HepG2 (cell line): Measurements from ENCODE around the gene SLC2A4. TPM values are rescaled to one million over a fixed set of nuclear protein-coding genes. Genes with fewer than 3 reads are reported as not detected.

Source experiments
- ATAC-seq: fragments of 200-7000 bp; cut with Tn5 transposase; 3 replicates; pipeline ENCODE4 v1.9.1; 2020; ENCODE audit warnings: mild to moderate bottlenecking, moderate library complexity
- BruUV-seq: library from RNA; stranded (reverse); fragments of 400-500 nt; replicated peaks from 2 replicates; lab custom pipeline; 2021; lab: Mats Ljungman, UMichigan
- CTCF ChIA-PET: fragments of 300-600 bp; formaldehyde crosslinking; extraction: SDS; loops from one replicate; lab custom pipeline; 2021; ENCODE audit warnings: low total read pairs, inconsistent platforms, low intra/inter-chr PET ratio; lab: Yijun Ruan, JAX
- POLR2A ChIA-PET: fragments of 350-600 bp; sonication (Branson Sonifier 250); formaldehyde crosslinking; loops from one replicate; lab custom pipeline; 2020; ENCODE audit warnings: antibody characterized with exemption, inconsistent platforms; lab: Yijun Ruan, JAX
- DNase-seq: peaks from one replicate; pipeline ENCODE4 v3.0.0-alpha.2; 2015; ENCODE audit warnings: low spot score
- FAIRE-seq: peaks from 3 replicates; lab custom pipeline; 2011; peaks lifted over from hg19 to GRCh38; lab: Jason Lieb, UNC
- H2AFZ ChIP-seq: one replicate; pipeline ENCODE4 v1.6.1; 2011; ENCODE audit warnings: low read length, inconsistent platforms
- H3K27ac ChIP-seq: fragments of 300-600 bp; 3 replicates; pipeline ENCODE4 v1.8.0; 2011; ENCODE audit warnings: mixed run types, mild to moderate bottlenecking, mixed read lengths, low read length, inconsistent platforms; ENCODE audit not compliant: insufficient read depth; ENCODE audit errors: extremely low read length
- H3K27me3 ChIP-seq, 2 experiments: fragments of 200-600 bp in 1 of 2; 2 replicates in 1 of 2; 3 replicates in 1 of 2; pipeline versions ENCODE4 v1.6.0 to v1.8.0; 2011; ENCODE audit warnings: low read length in 2 of 2, mild to moderate bottlenecking in 2 of 2, moderate library complexity in 2 of 2, inconsistent platforms in 1 of 2; ENCODE audit not compliant: insufficient read depth in 2 of 2, control insufficient read depth in 1 of 2
- H3K36me3 ChIP-seq, 2 experiments: fragments of 200-600 bp in 1 of 2; replicated peaks in 1 of 2; 2 replicates in 1 of 2; 3 replicates in 1 of 2; pipeline versions ENCODE4 v1.5.1 to v1.8.0; 2011; ENCODE audit warnings: low read length in 2 of 2, inconsistent platforms in 1 of 2; ENCODE audit not compliant: insufficient read depth in 2 of 2, control insufficient read depth in 1 of 2
- H3K4me1 ChIP-seq: 2 replicates; pipeline ENCODE4 v1.5.1; 2012; ENCODE audit warnings: low read length, inconsistent platforms; ENCODE audit not compliant: insufficient read depth
- H3K4me2 ChIP-seq: 2 replicates; pipeline ENCODE4 v1.6.0; 2011; ENCODE audit warnings: low read depth, low read length, inconsistent platforms
- H3K4me3 ChIP-seq, 3 experiments: fragments of 200-600 bp in 1 of 3; sonication (generic), shearing (Covaris generic) in 1 of 3; replicated peaks in 1 of 3; 2 replicates each; pipeline ENCODE4 v1.5.1; 2011 to 2016; ENCODE audit warnings: low read length in 3 of 3, inconsistent platforms in 2 of 3, low read depth in 2 of 3, mild to moderate bottlenecking in 2 of 3, control low read depth in 1 of 3, mixed read lengths in 1 of 3; ENCODE audit not compliant: insufficient read depth in 1 of 3
- H3K79me2 ChIP-seq: one replicate; pipeline ENCODE4 v1.6.1; 2011; ENCODE audit warnings: low read length, inconsistent platforms; ENCODE audit not compliant: insufficient read depth
- H3K9ac ChIP-seq: 2 replicates; pipeline ENCODE4 v1.6.0; 2011; ENCODE audit warnings: mild to moderate bottlenecking, low read depth, low read length, inconsistent platforms; ENCODE audit not compliant: insufficient read depth
- H3K9me3 ChIP-seq: 2 replicates; pipeline ENCODE4 v1.5.1; 2012; ENCODE audit warnings: mild to moderate bottlenecking, low read length
- H4K20me1 ChIP-seq: 2 replicates; pipeline ENCODE4 v1.6.0; 2011; ENCODE audit warnings: inconsistent platforms, mild to moderate bottlenecking, low read length, moderate library complexity; ENCODE audit not compliant: insufficient read depth
- ARNT2 ChIP-seq: sonication (generic); formaldehyde crosslinking; IDR thresholded peaks from 2 replicates; pipeline ENCODE4 v1.8.0; 2022; ENCODE audit warnings: mild to moderate bottlenecking, low read depth, missing genetic modification reagents, moderate library complexity
- ATF7-NPFF ChIP-seq: sonication (generic); formaldehyde crosslinking; IDR thresholded peaks from 2 replicates; pipeline ENCODE4 v1.8.1; 2023; ENCODE audit warnings: mild to moderate bottlenecking, low read depth, missing genetic modification reagents, moderate library complexity
- CAMTA2 ChIP-seq: sonication (generic); formaldehyde crosslinking; IDR thresholded peaks from 2 replicates; pipeline ENCODE4 v1.4.0; 2020; ENCODE audit warnings: mild to moderate bottlenecking, missing genetic modification reagents, borderline replicate concordance
- CBX2 ChIP-seq, 2 experiments: fragments of 200-600 bp in 1 of 2; sonication (generic); formaldehyde crosslinking in 1 of 2; IDR thresholded peaks; 2 replicates each; pipeline versions ENCODE4 v1.7.0 to v1.8.1; 2018 to 2022; ENCODE audit warnings: low read depth in 2 of 2, low read length in 1 of 2, mild to moderate bottlenecking in 1 of 2, missing genetic modification reagents in 1 of 2
- HNRNPUL1 ChIP-seq: fragments of 200-400 bp; formaldehyde crosslinking; IDR thresholded peaks from 2 replicates; pipeline ENCODE4 v1.6.1; 2017; ENCODE audit warnings: low read depth, mild to moderate bottlenecking, low read length, moderate library complexity
- KDM6A ChIP-seq: IDR thresholded peaks from 2 replicates; pipeline ENCODE4 v1.6.1; 2016; ENCODE audit warnings: low read depth
- PAX8 ChIP-seq: sonication (generic); formaldehyde crosslinking; IDR thresholded peaks from 2 replicates; pipeline ENCODE4 v1.8.0; 2022; ENCODE audit warnings: mild to moderate bottlenecking, missing genetic modification reagents, borderline replicate concordance
- SUZ12 ChIP-seq: fragments of 150-350 bp; IDR thresholded peaks from 2 replicates; pipeline ENCODE4 v1.6.1; 2014; ENCODE audit warnings: low read depth, low read length
- U2AF1 ChIP-seq: fragments of 200-400 bp; formaldehyde crosslinking; optimal IDR thresholded peaks from 2 replicates; pipeline ENCODE3; 2017; ENCODE audit warnings: mild to moderate bottlenecking, low read depth, low read length
- WIZ ChIP-seq: sonication (generic); formaldehyde crosslinking; IDR thresholded peaks from 2 replicates; pipeline ENCODE4 v1.5.1; 2020; ENCODE audit warnings: mild to moderate bottlenecking, missing genetic modification reagents
- ZNF263 ChIP-seq: sonication (generic); formaldehyde crosslinking; IDR thresholded peaks from 2 replicates; pipeline ENCODE4 v1.4.0; 2020; ENCODE audit warnings: missing genetic modification reagents
- ZNF414 ChIP-seq: sonication (generic); formaldehyde crosslinking; IDR thresholded peaks from 2 replicates; pipeline ENCODE4 v1.5.0; 2020; ENCODE audit warnings: missing genetic modification reagents
- ZNF75D ChIP-seq: sonication (generic); formaldehyde crosslinking; IDR thresholded peaks from 2 replicates; pipeline ENCODE4 v1.8.1; 2023; ENCODE audit warnings: missing genetic modification reagents, mild to moderate bottlenecking, borderline replicate concordance
- WGBS: methylation state at CpG from one replicate; pipeline ENCODE4 v1.1.6; 2017; ENCODE audit warnings: low lambda C conversion rate; 5-methylcytosine and 5-hydroxymethylcytosine counted together
- in situ Hi-C: cut with HindIII; loops from 2 replicates; pipeline ENCODE4 v1.10.0; 2017; ENCODE audit warnings: low pct_unique_long_range_greater_than_20kb; ENCODE audit not compliant: extremely low pct_ligation_motif_present
- intact Hi-C: fragments of 100-400 bp; cut with micrococcal nuclease; formaldehyde crosslinking; loops from one replicate; pipeline ENCODE4 v1.10.0; 2022; ENCODE audit not compliant: unreplicated experiment
- polyA plus RNA-seq, 8 experiments: library from polyadenylated mRNA; depleted of rRNA in 3 of 8; stranded (reverse) in 7 of 8; unstranded in 1 of 8; fragments of >200 nt; fragmentation: Illumina TruSeq in 4 of 8; extraction: Trizol in 4 of 8; gene quantifications; 2 replicates each; pipeline versions ENCODE4 v1.2.1 to v1.2.3, GENCODE V29; 2011 to 2016; ENCODE audit warnings: low read depth in 4 of 8, missing spikeins in 1 of 8, mixed read lengths in 1 of 8; ENCODE audit not compliant: insufficient read depth in 1 of 8
- total RNA-seq, 5 experiments: library from RNA; depleted of rRNA; stranded (reverse); fragments of >200 nt; fragmentation: Illumina TruSeq; extraction: Trizol; gene quantifications; 2 replicates each; pipeline ENCODE4 v1.2.3, GENCODE V29; 2016; ENCODE audit warnings: low read depth in 1 of 5

SLC2A4 gene
- total and polyA plus RNA-seq, 2 of the 13 experiments (the other 11 are each of a cell fraction or from before 2014, with no cell fraction given), result 4.9 to 5.8 TPM

DNA sequence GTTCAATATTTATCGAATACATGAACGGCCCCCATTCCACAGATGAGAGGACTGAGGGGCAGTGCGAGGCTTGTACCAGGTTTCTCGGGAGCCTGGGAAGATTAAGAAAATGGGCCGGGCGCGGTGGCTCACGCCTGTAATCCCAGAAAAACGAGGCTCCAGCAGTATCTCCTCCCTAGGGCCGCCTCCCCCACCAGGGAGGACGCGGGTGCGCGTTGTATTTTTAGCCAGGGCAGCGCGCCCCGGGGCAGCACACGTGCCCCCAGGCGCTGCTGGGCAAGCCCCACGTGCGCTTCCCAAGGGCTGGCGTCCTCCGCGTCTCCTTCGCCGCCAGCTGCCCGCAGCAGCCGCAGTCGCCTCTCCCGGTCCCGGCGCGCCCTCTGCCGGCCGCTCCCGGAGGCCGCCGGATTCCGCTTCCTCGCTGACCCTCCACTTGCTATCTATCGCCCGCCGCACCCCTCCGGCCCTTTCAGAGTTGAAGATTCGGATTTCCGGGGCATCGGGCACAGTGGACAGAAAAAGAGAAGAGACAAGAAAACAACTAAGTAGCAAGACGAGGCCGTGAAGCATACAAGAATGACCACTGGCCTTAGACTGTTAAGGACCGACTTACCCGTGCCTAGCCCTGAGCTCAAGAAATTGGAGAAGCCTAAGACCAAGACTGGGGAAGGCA is 14.8 kb downstream of the SLC2A4 start (continued):
- TF ChIP-seq CAMTA2 (no peak), ARNT2 (0 out of 2 replicates have a peak, but pooled peaks have one; percentile 33), ZNF414 (CRISPR knock-in tag) (no peak), ZNF75D (CRISPR knock-in tag) (no peak), ATF7-NPFF (CRISPR knock-in tag) (peak; percentile 65; the same call in 1 of the 2 replicates), ZNF263 (CRISPR knock-in tag) (peak; percentile 60), PAX8 (CRISPR knock-in tag) (no peak), HNRNPUL1 (no peak), WIZ (CRISPR knock-in tag) (peak; percentile 58; the same call in 1 of the 2 replicates), U2AF1 (no peak)

GRCh38 chr17:7304179-7304578 is 22.7 kb downstream of the SLC2A4 start:
- Histone ChIP-seq H3K27ac (no peak overlapping the region), H3K4me2 (no peak overlapping the region), H3K4me1 (peaks cover 13% of the 10 kb centered on the region), H3K79me2 (peaks cover 15% of the 10 kb centered on the region), H2AFZ (no peak overlapping the region), H3K9me3 (no peaks in the 10 kb centered on the region), H3K36me3 (peaks cover 0 to under 1% of the 10 kb centered on the region in 2 experiments; a peak in 1 of 5 replicates), H4K20me1 (peaks cover 11% of the 10 kb centered on the region), H3K27me3 (0 out of 5 replicates have a peak, but pooled peaks cover 0 to 2% of the 10 kb centered on the region in 2 experiments), H3K9ac (no peak overlapping the region), H3K4me3 (no peak overlapping the region)
- POLR2A ChIA-PET, result interaction anchor here (2.0 kb wide), 1 partner anchor 24 kb away, joined by 7 read pairs; no protein-coding TSS in a partner anchor
- BruUV-seq, result no TSS peak
- FAIRE-seq (no peak), ATAC-seq (no peak), DNase-seq (no peak)
- intact Hi-C loops (no loop called here), in situ Hi-C loops (no loop called here)
- CTCF ChIA-PET, result no interaction called here
- WGBS, result 73% methylated on average over 7 of the region's 7 CpGs
- TF ChIP-seq CBX2 (IDR thresholded peaks at IDR 0.05; ENCODE audit: low read depth, low read length) (no peak), CBX2 (CRISPR knock-in tag; IDR thresholded peaks at IDR 0.05; ENCODE audit: low read depth) (no peak), SUZ12 (no peak), KDM6A (CRISPR knock-in tag) (no peak), PAX8 (CRISPR knock-in tag) (no peak)
